ENCODE results near the gene LILRB3.
"Not testable (repeated sequence)": the region's sequence is repeated elsewhere in the genome, so short reads cannot be mapped to it uniquely, and the experiment has no call there.

LILRB3 gene

DNA sequence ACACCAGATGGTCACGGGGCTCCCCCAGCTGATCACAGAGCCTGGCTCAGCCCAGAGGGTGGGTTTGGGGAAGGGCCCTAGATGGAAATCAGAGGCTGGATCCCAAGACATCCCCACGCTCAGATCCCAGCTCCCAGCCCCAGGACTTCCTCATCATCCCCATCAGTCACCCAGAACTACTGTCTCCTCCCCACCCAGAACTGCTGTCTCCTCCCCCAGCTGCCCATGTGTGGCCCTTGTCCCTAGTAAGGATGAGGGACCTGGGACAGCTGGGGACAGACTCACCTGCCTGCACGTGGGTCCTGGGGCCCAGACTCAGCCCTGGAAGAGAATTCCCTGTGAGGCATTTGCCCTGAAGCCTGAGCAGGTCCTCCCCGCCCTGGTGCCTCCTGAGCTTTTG is 19.4 kb upstream of the LILRB3 start:
- DNase-seq, result not testable (repeated sequence)

DNA sequence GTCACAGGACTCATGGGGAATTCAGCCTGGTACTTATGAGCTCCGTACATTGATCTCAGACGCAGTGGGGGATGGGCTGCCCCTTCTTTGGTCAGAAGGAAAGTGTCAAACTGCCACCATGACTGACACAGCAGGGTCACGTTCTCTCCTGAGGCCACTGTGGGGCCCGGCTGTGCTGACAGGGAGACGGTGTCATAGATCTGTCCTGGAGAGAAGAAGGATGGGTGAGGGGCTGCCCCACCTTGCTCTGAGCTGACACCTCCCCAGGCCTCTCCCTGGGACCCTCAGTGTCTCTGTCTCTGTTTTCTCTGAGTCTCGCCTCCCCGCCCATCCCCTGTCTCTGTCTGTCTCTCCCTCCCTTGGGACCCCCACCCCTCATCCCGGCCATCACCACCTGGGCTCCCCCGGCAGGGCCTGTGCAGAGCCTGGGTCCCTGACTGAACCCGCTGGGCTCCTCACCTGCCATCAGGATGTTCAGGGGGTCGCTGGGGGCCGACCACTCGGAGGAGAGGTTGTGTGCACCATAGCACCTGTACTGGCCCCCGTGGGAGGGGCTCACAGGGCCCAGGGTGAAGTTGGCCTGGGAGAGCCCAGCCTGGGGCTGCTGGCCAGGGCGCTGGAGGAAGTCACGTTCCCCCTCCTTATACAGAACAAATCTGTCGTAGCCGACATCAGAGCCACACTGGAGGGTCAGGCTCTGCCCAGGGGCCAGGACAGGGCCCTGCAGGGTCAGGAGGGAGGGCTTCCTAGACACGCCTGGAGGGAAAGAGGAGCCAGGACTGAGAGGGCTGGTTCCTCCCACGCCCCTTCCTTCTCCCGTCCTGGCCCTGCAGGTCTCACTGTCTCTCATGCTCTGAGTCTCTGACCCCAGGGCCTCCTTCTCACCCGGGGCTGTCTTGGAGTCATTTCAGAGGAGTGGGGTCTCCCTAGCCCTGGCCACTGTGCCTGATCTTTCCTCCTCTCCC is 17.8 kb upstream of the LILRB3 start:
- not testable (repeated sequence) for DNase-seq

DNA sequence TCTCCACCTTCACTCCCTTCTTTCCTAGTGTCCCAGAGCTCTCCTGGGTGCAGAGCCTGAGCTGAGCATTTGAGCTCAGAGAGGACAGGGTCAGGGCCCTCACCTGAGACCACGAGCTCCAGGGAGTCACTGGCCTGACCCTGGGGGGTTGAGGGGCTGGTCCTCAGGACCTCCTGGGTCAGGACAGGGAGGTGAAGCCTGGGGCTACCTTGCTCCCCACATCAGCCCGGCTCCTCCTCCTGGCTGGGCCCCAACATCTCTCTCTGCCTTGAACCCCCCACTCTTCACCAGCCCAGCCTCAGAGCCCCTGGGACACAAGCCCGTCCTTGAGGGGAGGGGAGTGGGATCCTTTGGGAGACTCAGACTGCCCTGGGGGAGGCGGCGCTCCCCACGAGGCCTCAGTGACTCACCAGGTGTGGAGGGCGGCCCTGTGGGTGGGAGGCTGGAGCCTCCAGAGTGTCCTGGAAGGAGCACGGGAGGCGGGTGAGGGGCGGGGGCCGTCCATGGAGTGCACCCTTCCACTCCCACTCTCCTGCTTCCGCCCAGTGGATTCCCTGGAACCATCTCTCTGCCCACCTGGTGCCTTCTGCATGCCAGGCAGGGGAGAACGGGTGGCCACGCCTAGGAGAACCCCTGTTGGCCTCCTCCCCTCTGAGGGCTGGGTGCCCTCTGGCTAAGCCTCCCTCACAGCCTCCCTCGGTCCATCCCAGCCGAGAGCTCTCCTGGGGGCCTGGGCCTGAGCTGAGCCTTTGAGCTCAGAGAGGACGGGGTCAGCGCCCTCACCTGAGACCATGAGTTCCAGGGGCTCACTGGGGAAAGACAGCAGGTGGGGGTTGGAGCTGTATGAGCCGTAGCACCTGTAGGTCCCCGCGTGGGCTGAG is 16.9 kb upstream of the LILRB3 start:
- not testable (repeated sequence) for DNase-seq

DNA sequence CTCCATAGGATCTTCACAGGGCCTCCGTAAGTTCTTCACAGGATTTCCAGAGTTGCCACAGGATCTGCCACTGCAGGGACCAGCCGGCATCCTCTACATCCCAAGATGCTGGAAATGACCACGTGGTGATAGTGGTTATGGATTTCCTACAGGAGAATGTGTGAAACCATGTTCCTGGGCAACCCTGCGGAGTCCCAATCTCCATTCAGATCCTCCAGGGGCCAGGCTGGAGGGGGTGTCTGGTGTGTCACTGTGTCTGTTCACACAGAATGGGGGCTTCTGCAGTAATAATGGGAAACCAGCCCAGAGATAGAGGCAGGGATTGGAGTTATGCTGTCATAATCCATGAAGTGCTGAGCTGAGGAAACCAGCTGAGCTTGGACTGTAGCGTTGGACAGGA is 11.1 kb upstream of the LILRB3 start:
- no peak for DNase-seq

DNA sequence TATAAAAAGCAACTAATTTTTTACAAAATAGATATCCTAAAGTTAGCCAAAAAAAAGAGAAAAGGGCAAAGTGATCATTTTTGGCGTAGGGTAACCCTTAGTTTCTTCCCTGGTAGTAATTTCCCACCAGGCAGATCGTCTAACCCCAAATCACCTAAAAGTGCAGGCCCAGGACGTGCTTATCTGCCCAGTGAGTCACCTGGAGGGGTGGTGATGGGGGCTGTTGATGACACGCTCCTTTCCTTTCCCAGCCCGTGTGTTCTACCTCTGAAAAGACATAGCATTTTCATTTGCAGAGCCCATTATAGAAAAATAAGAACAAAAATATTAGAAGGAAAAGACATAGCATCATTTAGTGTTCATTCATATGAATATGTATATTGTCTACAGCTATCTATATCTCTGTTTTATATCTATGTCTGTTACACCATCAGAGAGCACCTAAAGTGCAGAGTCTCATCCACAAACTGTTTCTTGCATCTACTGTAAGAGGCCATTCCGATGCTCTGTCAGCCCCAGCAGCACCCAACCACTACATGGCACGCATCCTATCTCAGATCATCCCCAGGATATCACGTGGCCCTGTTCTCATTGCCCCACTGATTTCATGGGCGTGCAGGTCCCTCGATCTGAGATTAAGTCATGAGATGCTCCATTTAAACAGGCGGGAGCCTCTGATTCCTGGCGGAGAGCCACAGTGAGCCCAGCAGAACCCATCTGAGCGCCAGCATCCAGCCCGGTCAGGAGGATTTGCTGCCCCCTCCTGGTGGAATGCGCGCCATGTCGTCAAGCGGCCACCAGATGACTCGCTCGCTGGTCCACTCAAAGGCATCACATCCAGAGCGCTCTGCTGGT is 8.5 kb upstream of the LILRB3 start:
- DNase-seq, result peak; percentile 81

DNA sequence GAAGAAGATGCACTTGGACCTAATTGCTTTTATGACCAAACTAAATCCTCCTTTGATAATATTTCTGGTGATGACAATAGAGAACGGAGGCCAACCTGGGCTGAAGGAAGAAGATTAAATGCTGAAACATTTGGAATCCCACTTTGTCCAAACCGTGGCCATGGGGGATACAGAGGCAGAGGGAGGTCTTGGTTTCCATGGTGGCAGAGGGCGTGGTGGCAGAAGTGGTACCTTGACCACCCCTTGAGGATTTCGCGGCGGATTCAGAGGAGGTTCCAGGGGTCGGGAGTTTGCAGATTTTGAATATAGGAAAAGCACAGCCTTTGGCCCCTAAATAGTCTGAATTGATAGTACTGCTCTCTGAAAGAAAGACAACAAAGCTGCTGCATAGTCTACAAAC is 7.2 kb upstream of the LILRB3 start:
- no peak for DNase-seq

DNA sequence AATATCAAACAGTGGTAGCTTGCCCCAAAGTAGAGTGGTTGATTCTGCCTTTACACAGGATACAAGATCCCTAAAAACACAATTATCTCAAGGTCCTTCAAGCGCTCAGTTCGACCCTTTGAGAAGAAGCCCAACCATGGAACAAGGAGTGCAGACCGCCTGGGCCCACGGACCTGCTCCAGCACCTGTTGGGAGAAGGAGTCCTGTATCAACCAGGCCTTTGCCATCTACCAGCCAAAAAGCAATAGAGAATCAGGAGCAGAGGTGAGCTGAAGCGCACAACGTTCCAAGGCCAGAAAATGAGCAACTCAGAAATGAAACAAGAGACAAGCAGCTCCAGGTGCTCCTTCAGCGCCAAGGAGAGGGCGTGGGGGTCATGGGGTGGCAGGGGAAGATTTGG is 6.3 kb upstream of the LILRB3 start:
- DNase-seq, result no peak

DNA sequence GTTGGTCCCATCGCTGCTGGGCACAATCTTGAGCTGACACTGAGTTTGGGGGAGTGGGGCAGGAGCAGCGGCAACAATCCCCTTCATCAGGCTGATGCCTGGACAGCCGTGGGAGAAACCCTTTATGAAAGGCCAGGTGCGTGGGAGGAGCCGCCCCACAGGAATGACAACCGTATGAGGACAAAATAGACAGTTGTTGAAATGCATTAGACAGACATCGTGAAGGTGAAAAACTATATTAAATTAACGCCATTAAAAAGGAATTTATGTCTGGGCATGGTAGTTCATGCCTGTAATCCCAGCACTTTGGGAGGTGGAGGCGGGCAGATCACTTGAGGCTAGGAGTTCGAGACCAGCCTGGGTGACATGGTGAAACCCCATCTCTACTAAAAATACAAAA is 1.8 kb upstream of the LILRB3 start:
- DNase-seq, result not testable (repeated sequence)

DNA sequence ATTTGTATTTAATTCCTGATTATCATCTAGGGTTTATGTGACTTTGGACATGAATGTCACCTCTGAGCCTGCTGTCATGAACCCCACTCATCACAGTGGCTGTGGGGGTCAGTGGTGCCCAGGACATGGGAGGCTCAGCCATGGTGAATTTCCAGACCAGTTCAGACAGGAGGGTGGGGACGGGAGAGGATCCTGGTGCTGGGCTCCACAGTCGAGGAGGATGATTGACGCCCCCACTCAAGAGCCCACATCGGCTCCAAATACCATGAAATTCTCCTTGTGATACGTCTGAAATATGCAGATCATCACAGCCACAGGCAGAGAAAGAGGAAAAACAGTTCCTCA is 1.1 kb upstream of the LILRB3 start:
- DNase-seq, result not testable (repeated sequence)

DNA sequence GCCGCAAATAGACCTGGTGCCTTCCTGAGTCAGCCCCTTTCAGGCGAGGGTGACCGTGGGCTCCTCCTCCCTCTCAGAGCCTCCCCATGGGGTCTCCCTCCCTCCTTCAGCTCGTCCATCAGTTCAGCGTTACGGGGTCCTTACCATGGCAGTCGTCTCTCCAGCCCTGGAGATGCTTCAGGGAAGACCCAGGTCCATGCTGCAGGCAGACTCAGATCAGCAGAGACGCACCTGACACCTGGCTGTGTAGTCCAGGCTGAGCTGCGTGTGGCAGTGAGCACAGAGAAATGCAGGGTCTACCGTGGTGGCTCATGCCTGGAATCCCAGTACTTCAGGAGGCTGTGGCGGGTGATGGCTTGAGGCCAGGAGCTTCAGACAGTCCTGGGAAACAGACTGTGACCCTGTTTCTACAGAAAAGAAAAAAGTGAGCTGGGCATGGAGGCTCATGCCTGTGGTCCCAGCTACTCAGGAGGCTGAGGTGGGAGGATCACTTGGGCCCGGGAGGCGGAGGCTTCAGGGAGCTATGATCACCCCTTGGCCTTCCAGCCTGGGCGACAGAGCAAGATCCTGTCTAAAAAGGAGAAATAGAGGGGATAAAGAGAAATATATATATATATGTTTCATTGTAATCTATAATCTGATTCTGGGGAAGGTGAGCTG is 600 bp upstream of the LILRB3 start:
- DNase-seq, result not testable (repeated sequence)

DNA sequence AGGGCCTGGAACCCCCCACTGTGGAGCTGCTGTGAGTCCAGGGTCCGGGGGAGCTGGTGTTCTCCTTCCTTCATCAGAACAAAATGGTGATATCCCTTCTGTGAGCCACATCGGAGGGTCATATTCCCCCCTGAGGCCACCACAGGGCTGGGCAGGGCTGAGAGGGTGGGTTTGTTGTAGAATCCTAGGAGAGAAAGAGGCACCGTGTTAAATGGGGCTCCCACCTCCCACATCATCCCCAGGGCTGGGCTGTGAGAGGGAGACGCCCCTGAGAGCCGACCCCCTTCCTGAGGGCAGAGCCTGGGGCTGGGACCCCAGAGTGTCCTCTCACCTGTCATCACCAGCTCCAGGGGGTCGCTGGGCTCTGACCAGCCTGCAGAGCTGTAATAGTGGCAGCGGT is 860 bp downstream of the LILRB3 start:
- not testable (repeated sequence) for DNase-seq

DNA sequence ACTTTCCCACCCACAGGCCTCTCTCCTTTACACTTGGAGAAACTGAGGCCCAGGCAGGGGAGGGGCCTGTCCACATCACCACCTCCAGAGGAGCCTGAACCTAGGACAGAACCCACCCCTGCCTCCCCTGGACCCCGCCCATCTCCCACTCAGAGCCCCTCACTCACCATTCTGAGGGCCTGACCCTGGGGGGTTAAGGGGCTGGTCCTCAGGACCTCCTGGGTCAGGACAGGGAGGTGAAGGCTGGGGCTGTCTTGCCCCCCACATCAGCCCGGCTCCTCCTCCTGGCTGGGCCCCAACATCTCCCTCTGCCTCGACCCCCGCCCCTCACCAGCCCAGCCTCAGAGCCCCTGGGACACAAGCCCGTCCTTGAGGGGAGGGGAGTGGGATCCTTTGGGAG is 3.1 kb downstream of the LILRB3 start:
- DNase-seq, result not testable (repeated sequence)

DNA sequence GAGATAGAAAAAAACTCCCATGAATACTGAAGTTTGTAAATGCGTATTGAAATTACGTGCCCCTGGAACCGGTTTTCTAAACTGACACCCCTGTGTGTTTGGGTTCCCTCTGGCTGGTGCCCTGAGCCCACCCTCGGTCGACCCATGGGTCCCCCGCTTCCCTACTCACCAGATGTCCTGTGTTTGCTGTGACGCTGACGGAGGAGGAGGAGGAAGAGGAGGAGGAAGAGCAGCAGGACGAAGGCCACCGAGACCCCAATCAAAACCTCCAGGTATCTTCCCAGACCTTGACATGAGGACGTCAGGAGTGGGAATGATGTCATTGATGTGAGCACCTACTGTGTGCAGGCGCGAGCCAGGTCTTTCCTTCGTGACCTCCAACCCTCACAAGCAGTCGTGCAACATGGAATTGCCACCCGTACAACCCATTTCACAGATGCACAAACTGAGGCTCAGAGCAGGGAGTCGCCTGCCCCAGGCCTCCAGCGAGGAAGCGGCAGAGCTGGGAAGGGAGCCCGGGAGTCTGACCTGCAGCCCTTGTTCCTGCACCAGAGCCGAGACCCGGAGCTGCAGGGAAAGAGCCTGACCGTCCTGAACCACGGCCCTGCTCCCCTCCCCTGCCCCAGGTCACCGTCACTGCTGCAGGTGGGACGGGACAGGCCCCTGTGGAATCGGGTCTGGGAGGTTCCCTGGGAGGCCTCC is 3.7 kb downstream of the LILRB3 start:
- DNase-seq, result no peak

DNA sequence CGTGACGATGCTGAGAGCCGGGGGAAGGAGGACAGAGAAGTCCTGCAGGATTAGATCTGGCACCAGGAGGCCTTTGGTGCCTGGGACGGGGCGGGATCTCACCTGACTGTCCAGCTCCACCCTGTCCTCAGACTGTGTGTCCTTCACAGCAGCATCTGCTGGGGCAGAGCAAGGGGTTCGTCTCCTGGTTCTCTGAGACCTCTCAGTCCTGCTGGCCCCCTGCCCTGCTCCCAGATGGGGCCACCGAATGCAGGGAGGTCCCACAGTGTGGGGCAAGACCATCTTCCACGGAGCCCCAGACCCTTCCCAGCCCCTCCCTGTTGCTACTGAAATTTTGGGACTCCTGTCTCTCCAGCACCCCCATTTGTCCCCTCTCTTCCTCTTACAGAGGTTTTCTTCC is 4.5 kb downstream of the LILRB3 start:
- DNase-seq, result no peak

DNA sequence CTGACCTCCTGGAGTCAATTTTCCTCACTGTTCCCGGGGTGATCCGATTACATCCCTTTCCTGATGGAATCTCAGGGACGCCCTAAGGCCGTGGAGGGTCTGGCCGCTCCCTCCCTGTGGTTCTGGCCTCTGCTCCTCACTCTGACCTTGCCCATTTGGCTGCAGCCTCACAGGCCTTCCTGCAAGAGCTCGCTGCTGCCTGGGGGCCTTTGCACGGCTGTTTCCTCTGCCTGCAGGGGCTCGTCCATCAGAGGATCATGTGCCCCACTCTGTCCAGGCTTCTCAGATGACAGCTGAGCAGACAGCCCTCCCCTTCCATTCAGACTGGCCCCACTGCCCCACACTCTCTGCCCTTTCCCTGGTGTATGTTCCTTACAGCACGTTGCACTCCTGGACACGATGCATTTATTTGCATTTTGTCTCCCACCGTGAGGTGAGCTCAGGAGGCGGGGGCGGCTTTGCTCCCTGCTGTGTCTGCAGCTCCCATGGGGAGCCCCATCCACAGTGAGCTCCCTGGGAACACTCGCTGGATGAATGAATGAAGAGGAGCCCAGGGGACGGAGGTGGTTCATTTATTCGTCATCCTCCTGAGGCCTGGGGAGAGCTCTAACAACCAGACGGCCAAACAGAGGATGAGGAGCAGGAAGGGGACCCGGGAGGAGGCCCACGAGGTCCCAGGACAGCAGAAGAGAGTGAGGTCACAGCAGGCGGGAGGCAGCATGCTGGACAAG is 5.1 kb downstream of the LILRB3 start:
- DNase-seq, result not testable (repeated sequence)

DNA sequence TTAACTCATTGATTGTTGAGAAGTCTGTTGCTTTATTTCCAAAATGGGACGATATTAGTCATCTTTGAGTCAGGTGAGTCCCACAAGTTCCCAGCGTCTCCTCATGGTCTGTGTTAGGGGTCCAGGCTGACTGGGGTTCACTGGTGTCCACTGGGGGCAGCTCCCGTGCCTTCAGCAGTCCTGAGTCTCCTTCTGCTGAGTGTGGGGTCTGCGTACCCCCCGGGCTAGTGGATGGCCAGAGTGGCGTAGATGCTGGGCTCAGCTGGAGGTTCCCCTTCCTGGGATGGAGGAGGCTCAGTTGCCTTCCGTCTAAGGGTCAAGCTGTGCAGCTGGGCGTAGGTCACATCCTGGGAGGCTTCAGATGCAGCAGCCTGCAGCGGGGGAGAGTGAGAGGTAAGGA is 5.9 kb downstream of the LILRB3 start:
- DNase-seq, result no peak

DNA sequence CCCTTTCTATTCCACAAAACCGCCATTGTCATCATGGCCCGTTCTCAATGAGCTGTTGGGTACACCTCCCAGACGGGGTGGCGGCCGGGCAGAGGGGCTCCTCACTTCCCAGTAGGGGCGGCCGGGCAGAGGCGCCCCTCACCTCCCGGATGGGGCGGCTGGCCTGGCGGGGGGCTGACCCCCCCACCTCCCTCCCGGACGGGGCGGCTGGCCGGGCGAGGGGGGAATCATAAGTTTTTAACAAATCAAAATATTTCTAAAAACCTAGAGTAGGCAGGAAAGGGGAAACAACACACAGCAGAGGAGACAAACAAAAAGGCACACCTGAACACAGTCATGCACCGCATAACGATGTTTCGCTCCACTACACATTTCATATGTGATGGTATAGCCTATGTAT is 8.1 kb downstream of the LILRB3 start:
- not testable (repeated sequence) for DNase-seq

DNA sequence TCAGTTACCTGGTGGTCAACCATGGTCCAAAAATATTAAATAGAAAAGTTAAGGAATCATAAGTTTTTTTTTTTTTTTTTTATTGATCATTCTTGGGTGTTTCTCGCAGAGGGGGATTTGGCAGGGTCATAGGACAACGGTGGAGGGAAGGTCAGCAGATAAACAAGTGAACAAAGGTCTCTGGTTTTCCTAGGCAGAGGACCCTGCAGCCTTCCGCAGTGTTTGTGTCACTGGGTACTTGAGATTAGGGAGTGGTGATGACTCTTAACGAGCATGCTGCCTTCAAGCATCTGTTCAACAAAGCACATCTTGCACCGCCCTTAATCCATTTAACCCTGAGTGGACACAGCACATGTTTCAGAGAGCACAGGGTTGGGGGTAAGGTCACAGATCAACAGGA is 8.6 kb downstream of the LILRB3 start:
- not testable (repeated sequence) for DNase-seq

DNA sequence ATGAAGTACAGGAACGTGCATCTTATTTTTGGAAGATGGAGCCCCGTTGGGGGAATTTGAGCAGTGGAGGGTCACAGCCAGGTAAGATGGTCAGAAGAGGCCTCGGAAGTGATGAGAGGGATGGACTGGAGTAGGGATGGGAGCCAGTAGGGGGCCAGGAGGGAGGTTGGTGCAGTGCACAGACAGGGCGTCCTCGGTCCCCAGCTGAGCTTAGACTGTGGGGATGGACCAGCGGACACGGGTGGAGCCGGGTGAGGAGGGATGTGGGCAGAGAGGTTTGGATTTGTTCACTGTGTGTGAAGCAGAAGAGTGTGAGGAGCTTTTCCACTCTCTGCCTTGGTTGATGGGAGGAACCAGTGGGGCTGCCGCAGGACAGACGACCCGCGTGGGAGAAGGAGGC is 11.6 kb downstream of the LILRB3 start:
- no peak for DNase-seq

DNA sequence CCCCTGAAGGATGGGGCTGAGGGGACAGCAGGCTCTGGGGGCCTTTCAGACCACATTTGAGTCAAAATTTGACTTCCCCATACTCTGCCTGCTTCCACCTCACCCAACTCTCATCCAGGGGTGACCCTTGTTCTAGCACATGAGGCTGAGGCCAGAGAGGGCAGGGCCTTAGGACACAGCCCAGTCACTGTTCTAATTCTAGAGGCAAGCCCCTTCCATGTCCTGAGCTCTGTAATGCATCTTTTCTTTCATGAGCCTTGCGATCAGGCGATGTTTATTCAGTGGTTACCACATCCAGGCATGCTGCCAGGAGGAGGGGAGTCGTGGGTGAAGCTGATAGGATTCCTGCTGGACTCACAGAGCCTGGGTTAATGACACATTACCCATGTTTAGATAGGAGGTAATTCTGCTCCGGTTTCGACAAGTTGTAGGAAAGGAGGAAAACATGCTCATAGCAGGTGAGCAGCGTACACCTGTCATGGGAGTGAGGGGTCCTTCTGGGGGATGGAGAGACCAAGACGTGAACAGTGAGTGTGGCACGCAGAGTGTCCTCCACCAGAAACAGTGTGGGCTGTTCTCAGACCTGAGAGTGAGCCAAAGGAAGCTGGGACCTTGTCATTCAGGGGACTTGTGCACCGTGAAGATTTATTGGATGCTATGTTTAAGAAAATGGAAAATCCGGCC is 12.9 kb downstream of the LILRB3 start:
- DNase-seq, result no peak
